Uterus (tissue), 2 donors: Measurements from ENCODE around the gene BCAR3.

Experiments
- POLR2A ChIP-seq, 2 donors: fragments of 450-650 bp; IDR thresholded peaks; one replicate each; pipeline ENCODE4 v1.6.1; 2016; ENCODE audit warnings: antibody characterized with exemption in 2 of 2, mild to moderate bottlenecking in 1 of 2, moderate library complexity in 1 of 2
- TF ChIP-seq, protein P1 (sequence below), 4 experiments: fragments of 200-600 bp in 2 of 4; fragments of 450-650 bp in 2 of 4; sonication (generic) in 2 of 4; IDR thresholded peaks; one replicate each; pipeline ENCODE4 v1.5.1; 2016 to 2019; ENCODE audit warnings: antibody characterized with exemption in 4 of 4, mild to moderate bottlenecking in 2 of 4, moderate library complexity in 1 of 4

DNA sequence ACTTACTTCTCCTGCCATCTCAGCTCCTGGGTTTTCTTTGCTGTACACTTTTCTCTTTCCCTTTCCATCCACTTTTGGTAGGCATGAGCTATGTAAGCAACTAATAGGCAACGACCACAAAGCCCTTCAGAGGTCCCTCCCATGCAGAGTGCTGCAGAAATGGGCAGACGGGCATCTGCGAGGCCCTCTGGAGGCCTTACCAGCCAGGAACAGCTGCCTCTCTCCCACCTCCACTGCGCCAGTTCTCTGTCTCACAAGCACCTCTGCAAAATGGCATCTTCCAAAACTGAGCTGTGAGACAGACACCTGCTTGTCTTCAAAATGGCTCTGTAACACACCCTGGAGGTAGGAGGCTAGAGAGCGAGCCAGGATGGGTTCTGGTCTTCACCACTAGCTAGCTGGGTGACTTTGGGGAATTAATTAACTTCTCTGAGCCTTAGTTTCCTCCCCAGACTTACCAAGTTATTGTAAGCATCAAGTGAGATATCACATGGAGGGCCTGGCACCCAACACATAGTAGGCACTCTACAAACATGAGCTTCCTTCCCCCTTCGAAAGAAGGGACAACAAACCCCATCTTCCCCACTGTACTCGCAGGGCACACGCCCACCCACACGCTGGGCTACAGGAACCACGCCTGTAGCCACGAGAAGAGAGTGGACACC, 62.0 kb downstream of the BCAR3 start:
- TF ChIP-seq, protein P1, sequence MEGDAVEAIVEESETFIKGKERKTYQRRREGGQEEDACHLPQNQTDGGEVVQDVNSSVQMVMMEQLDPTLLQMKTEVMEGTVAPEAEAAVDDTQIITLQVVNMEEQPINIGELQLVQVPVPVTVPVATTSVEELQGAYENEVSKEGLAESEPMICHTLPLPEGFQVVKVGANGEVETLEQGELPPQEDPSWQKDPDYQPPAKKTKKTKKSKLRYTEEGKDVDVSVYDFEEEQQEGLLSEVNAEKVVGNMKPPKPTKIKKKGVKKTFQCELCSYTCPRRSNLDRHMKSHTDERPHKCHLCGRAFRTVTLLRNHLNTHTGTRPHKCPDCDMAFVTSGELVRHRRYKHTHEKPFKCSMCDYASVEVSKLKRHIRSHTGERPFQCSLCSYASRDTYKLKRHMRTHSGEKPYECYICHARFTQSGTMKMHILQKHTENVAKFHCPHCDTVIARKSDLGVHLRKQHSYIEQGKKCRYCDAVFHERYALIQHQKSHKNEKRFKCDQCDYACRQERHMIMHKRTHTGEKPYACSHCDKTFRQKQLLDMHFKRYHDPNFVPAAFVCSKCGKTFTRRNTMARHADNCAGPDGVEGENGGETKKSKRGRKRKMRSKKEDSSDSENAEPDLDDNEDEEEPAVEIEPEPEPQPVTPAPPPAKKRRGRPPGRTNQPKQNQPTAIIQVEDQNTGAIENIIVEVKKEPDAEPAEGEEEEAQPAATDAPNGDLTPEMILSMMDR (IDR thresholded peaks at IDR 0.05): no peak
- TF ChIP-seq POLR2A (IDR thresholded peaks at IDR 0.05): no peak
